Neuronal stem cell (in vitro differentiated cells): ENCODE measurements around the gene SKIC2.
"Not testable (repeated sequence)": the region's sequence is repeated elsewhere in the genome, so short reads cannot be mapped to it uniquely, and the experiment has no call there.

Experiments used
- DNase-seq: peaks from one replicate; pipeline ENCODE4 v3.0.0-alpha.2; 2013; ENCODE audit warnings: low spot score
- H2AFZ ChIP-seq: one replicate; pipeline ENCODE4 v1.6.1; 2013; ENCODE audit warnings: mild to moderate bottlenecking, low read length, inconsistent platforms
- H2AK5ac ChIP-seq: 2 replicates; pipeline ENCODE4 v1.6.1; 2013; ENCODE audit warnings: low read depth, mild to moderate bottlenecking, inconsistent platforms, low read length, moderate library complexity, mixed read lengths
- H2BK120ac ChIP-seq: 2 replicates; pipeline ENCODE4 v1.6.1; 2013; ENCODE audit warnings: low read depth, mild to moderate bottlenecking, inconsistent platforms, low read length, moderate library complexity, mixed read lengths
- H2BK12ac ChIP-seq: one replicate; pipeline ENCODE4 v1.6.1; 2013; ENCODE audit warnings: low read length, inconsistent platforms
- H2BK15ac ChIP-seq: 2 replicates; pipeline ENCODE4 v1.6.1; 2013; ENCODE audit warnings: mild to moderate bottlenecking, low read length, inconsistent platforms, mixed read lengths
- H2BK5ac ChIP-seq: one replicate; pipeline ENCODE4 v1.6.1; 2013; ENCODE audit warnings: inconsistent platforms, mild to moderate bottlenecking, low read length, moderate library complexity
- H3K14ac ChIP-seq: one replicate; pipeline ENCODE4 v1.6.1; 2013; ENCODE audit warnings: low read length, inconsistent platforms
- H3K18ac ChIP-seq: 2 replicates; pipeline ENCODE4 v1.6.1; 2013; ENCODE audit warnings: low read length, inconsistent platforms
- H3K23ac ChIP-seq: 2 replicates; pipeline ENCODE4 v1.6.1; 2013; ENCODE audit warnings: low read depth, mild to moderate bottlenecking, mixed read lengths, low read length, inconsistent platforms; ENCODE audit not compliant: poor library complexity
- H3K27ac ChIP-seq: replicated peaks from 3 replicates; pipeline ENCODE4 v1.5.1; 2013; ENCODE audit warnings: low read length, inconsistent platforms
- H3K27me3 ChIP-seq, 3 experiments: 2 replicates each; pipeline ENCODE4 v1.6.1; 2013; ENCODE audit warnings: low read length in 3 of 3, mild to moderate bottlenecking in 2 of 3, inconsistent platforms in 1 of 3, low read depth in 1 of 3, mixed read lengths in 1 of 3, moderate library complexity in 1 of 3; ENCODE audit not compliant: control insufficient read depth in 3 of 3, insufficient read depth in 3 of 3
- H3K36me3 ChIP-seq, 2 donors: replicated peaks in 1 of 2; 2 replicates each; pipeline ENCODE4 v1.6.1; 2013; ENCODE audit warnings: low read length in 2 of 2; ENCODE audit not compliant: control insufficient read depth in 2 of 2, insufficient read depth in 2 of 2
- H3K4ac ChIP-seq: 2 replicates; pipeline ENCODE4 v1.6.1; 2013; ENCODE audit warnings: inconsistent platforms, mild to moderate bottlenecking, low read length, moderate library complexity
- H3K4me1 ChIP-seq, 2 donors: 1 replicate in 1 of 2; 2 replicates in 1 of 2; pipeline ENCODE4 v1.6.1; 2013; ENCODE audit warnings: low read length in 2 of 2, low read depth in 1 of 2; ENCODE audit not compliant: control insufficient read depth in 2 of 2, insufficient read depth in 1 of 2
- H3K4me2 ChIP-seq: one replicate; pipeline ENCODE4 v1.6.1; 2013; ENCODE audit warnings: mild to moderate bottlenecking, low read length, inconsistent platforms; ENCODE audit not compliant: insufficient read depth, poor library complexity, severe bottlenecking
- H3K4me3 ChIP-seq, 2 donors: 2 replicates each; pipeline ENCODE4 v1.5.1; 2013; ENCODE audit warnings: low read length in 2 of 2, mild to moderate bottlenecking in 2 of 2, inconsistent platforms in 1 of 2, moderate library complexity in 1 of 2
- H3K79me1 ChIP-seq: one replicate; pipeline ENCODE4 v1.6.1; 2013; ENCODE audit warnings: low read depth, mild to moderate bottlenecking, inconsistent platforms, low read length, moderate library complexity
- H3K9ac ChIP-seq: one replicate; pipeline ENCODE4 v1.6.1; 2013; ENCODE audit warnings: mild to moderate bottlenecking, low read depth, low read length, inconsistent platforms; ENCODE audit not compliant: poor library complexity
- H3K9me3 ChIP-seq, 2 donors: replicated peaks in 1 of 2; 2 replicates each; pipeline versions ENCODE3 to v1.6.1; 2013; ENCODE audit warnings: low read length in 2 of 2, mild to moderate bottlenecking in 2 of 2, inconsistent platforms in 1 of 2, low read depth in 1 of 2, mixed read lengths in 1 of 2, moderate library complexity in 1 of 2; ENCODE audit not compliant: control insufficient read depth in 2 of 2, insufficient read depth in 1 of 2
- H4K8ac ChIP-seq: one replicate; pipeline ENCODE4 v1.6.1; 2013; ENCODE audit warnings: low read depth, mild to moderate bottlenecking, inconsistent platforms, low read length, moderate library complexity
- H4K91ac ChIP-seq: one replicate; pipeline ENCODE4 v1.6.1; 2013; ENCODE audit warnings: low read length, low read depth, mild to moderate bottlenecking, inconsistent platforms; ENCODE audit not compliant: poor library complexity
- WGBS, 2 donors: extraction: QIAGEN DNeasy Blood & Tissue Kit; methylation state at CpG; one replicate each; pipeline ENCODE4 v1.1.7; 2013; ENCODE audit warnings: missing lambda C conversion rate in 2 of 2, mixed read lengths in 1 of 2; ENCODE audit not compliant: insufficient read length in 2 of 2, insufficient replicate concordance in 1 of 2; ENCODE audit errors: extremely low coverage in 2 of 2; 5-methylcytosine and 5-hydroxymethylcytosine counted together

The SKIC2 gene

GRCh38 chr6:32010856-32011530 lies 52.0 kb downstream of the SKIC2 start:
- not testable (repeated sequence) for H3K4me3 ChIP-seq, H3K79me1 ChIP-seq, H3K4ac ChIP-seq, H2BK12ac ChIP-seq, H2BK120ac ChIP-seq, H3K36me3 ChIP-seq, H3K18ac ChIP-seq, H3K4me1 ChIP-seq, H3K9me3 ChIP-seq, H2AFZ ChIP-seq, DNase-seq, H3K4me2 ChIP-seq, H2BK5ac ChIP-seq, H3K27ac ChIP-seq, H3K14ac ChIP-seq, H3K23ac ChIP-seq, H4K91ac ChIP-seq, H3K27me3 ChIP-seq, H4K8ac ChIP-seq, H2AK5ac ChIP-seq, H3K9ac ChIP-seq, H2BK15ac ChIP-seq
- WGBS, 2 donors = no CpG with 5 or more reads among the region's 27 CpGs

- no CpG with 5 or more reads among the region's 17 CpGs for WGBS, 2 donors
- H3K4ac ChIP-seq, H4K91ac ChIP-seq, H3K27me3 ChIP-seq, H3K4me2 ChIP-seq, H4K8ac ChIP-seq, H3K23ac ChIP-seq, H3K4me1 ChIP-seq, H3K79me1 ChIP-seq, H3K14ac ChIP-seq, H3K36me3 ChIP-seq, H2AK5ac ChIP-seq, H3K27ac ChIP-seq, H3K9me3 ChIP-seq, H3K18ac ChIP-seq, H3K9ac ChIP-seq, DNase-seq, H3K4me3 ChIP-seq, H2BK12ac ChIP-seq, H2BK15ac ChIP-seq, H2AFZ ChIP-seq, H2BK120ac ChIP-seq, H2BK5ac ChIP-seq: not testable (repeated sequence)
These were observed 54.1 kb downstream of the SKIC2 start for GRCh38 chr6:32012941-32013617.

GRCh38 chr6:32013738-32014137 lies 54.8 kb downstream of the SKIC2 start:
- not testable (repeated sequence) for H3K27me3 ChIP-seq, H4K91ac ChIP-seq, H3K4me3 ChIP-seq, H3K9me3 ChIP-seq, H2AK5ac ChIP-seq, H4K8ac ChIP-seq, H3K9ac ChIP-seq, H3K36me3 ChIP-seq, H3K18ac ChIP-seq, H3K79me1 ChIP-seq, H3K4me2 ChIP-seq, H2BK15ac ChIP-seq, H2BK120ac ChIP-seq, DNase-seq, H3K4ac ChIP-seq, H3K4me1 ChIP-seq, H3K14ac ChIP-seq, H3K23ac ChIP-seq, H2BK5ac ChIP-seq, H2BK12ac ChIP-seq, H3K27ac ChIP-seq, H2AFZ ChIP-seq
- no CpG with 5 or more reads among the region's 5 CpGs for WGBS, 2 donors

- WGBS, 2 donors = no CpG with 5 or more reads among the region's 6 CpGs
- not testable (repeated sequence) for H2BK120ac ChIP-seq, H3K18ac ChIP-seq, H3K27me3 ChIP-seq, H2BK5ac ChIP-seq, H3K4me3 ChIP-seq, H3K9ac ChIP-seq, H2BK15ac ChIP-seq, H3K79me1 ChIP-seq, H3K14ac ChIP-seq, H3K27ac ChIP-seq, H2AK5ac ChIP-seq, H4K91ac ChIP-seq, DNase-seq, H3K4ac ChIP-seq, H3K4me2 ChIP-seq, H3K36me3 ChIP-seq, H3K4me1 ChIP-seq, H3K9me3 ChIP-seq, H2BK12ac ChIP-seq, H3K23ac ChIP-seq, H4K8ac ChIP-seq, H2AFZ ChIP-seq
These were observed 55.6 kb downstream of the SKIC2 start, which contains the start of gene C4B for GRCh38 chr6:32014547-32014946. C4B (plus strand) TSS chr6:32014795; CDS start chr6:32014846, 51 bp downstream.
